OCI-LY7 (cell line): ENCODE measurements around the gene GIT2.

Source experiments
- EZH2phosphoT487 ChIP-seq: fragments of 200-600 bp; sonication (generic); IDR thresholded peaks from 2 replicates; pipeline ENCODE4 v1.6.1; 2018; ENCODE audit warnings: low read depth, borderline replicate concordance, mild to moderate bottlenecking, mixed run types, antibody characterized with exemption, low read length, moderate library complexity, mixed read lengths
- TF ChIP-seq, protein P1 (sequence below): fragments of 200-600 bp; sonication (generic); conservative IDR thresholded peaks from 2 replicates; pipeline ENCODE4 v1.5.1; 2014; ENCODE audit warnings: mild to moderate bottlenecking, antibody characterized with exemption, low read length, moderate library complexity, mixed read lengths

DNA sequence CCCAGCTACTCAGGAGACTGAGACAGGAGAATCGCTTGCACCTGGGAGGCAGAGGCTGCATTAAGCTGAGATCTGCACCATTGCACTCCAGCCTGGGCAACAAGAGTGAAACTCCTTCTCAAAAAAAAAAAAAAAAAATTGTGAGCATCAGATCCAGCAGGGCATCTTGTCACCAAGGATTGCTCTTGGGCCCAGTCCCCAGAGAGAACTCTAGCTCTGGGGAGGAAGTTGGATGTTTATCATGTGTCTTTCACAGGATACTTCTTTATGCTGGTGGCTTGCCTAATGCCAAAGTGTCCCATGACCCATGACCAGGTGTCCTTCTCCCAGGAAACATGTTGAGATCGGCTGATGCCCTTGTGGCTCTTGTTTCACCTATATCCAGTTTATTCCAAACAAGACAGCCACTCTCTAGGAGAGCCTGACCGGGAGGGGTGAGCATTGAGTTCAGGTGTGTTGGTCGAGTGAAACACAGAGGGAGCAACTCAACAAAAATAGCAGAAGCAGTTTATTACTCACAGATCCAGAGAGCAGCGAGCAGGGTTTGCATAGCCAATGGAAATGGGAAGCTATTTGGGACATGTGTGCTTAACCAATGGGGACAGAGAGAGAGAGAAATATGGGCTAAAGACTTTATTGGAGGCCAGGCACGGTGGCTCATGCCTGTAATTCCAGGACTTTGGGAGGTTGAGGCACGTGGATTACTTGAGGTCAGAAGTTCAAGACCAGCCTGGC, 102.7 kb downstream of the GIT2 start:
- TF ChIP-seq, protein P1, sequence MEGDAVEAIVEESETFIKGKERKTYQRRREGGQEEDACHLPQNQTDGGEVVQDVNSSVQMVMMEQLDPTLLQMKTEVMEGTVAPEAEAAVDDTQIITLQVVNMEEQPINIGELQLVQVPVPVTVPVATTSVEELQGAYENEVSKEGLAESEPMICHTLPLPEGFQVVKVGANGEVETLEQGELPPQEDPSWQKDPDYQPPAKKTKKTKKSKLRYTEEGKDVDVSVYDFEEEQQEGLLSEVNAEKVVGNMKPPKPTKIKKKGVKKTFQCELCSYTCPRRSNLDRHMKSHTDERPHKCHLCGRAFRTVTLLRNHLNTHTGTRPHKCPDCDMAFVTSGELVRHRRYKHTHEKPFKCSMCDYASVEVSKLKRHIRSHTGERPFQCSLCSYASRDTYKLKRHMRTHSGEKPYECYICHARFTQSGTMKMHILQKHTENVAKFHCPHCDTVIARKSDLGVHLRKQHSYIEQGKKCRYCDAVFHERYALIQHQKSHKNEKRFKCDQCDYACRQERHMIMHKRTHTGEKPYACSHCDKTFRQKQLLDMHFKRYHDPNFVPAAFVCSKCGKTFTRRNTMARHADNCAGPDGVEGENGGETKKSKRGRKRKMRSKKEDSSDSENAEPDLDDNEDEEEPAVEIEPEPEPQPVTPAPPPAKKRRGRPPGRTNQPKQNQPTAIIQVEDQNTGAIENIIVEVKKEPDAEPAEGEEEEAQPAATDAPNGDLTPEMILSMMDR: no peak
- TF ChIP-seq EZH2phosphoT487: no peak
